Activated effector memory CD4-positive, alpha-beta T cell treated with anti-CD3 and anti-CD28 coated beads, Interleukin-2, amount 50 U/mL, for 16 hours (primary cell): ENCODE data around the gene CREB5.

Experiments used
- DNase-seq: peaks from one replicate; pipeline ENCODE4 v3.0.0-alpha.2; 2020

CREB5 gene

GRCh38 chr7:28435732-28436378 is 23.5 kb downstream of the CREB5 start:
- DNase-seq = no peak

GRCh38 chr7:28440055-28440601 is 27.8 kb downstream of the CREB5 start:
- DNase-seq = no peak

GRCh38 chr7:28442540-28443420 is 30.5 kb downstream of the CREB5 start:
- no peak for DNase-seq

GRCh38 chr7:28446131-28446530 is 33.8 kb downstream of the CREB5 start:
- DNase-seq = no peak

- no peak for DNase-seq
Observed at GRCh38 chr7:28447071-28447470, 34.8 kb downstream of the CREB5 start.

- no peak for DNase-seq
Observed at GRCh38 chr7:28448708-28449107, 36.4 kb downstream of the CREB5 start.

- no peak for DNase-seq
Observed at GRCh38 chr7:28452681-28453080, 40.4 kb downstream of the CREB5 start.

- DNase-seq = no peak
Observed at GRCh38 chr7:28455486-28455885, 43.2 kb downstream of the CREB5 start.

- DNase-seq = no peak
Observed at GRCh38 chr7:28456044-28456443, 43.7 kb downstream of the CREB5 start.

GRCh38 chr7:28458732-28459131 is 46.4 kb downstream of the CREB5 start:
- no peak for DNase-seq

GRCh38 chr7:28459306-28459705 is 47.0 kb downstream of the CREB5 start:
- DNase-seq = no peak

GRCh38 chr7:28465697-28466096 is 53.4 kb downstream of the CREB5 start:
- no peak for DNase-seq

- no peak for DNase-seq
Observed at GRCh38 chr7:28466341-28466740, 54.0 kb downstream of the CREB5 start.

- DNase-seq = no peak
Observed at GRCh38 chr7:28466885-28467284, 54.6 kb downstream of the CREB5 start.

GRCh38 chr7:28469562-28469961 is 57.2 kb downstream of the CREB5 start:
- DNase-seq = no peak

- no peak for DNase-seq
Observed at GRCh38 chr7:28470344-28470743, 58.0 kb downstream of the CREB5 start.

- DNase-seq = no peak
Observed at GRCh38 chr7:28472332-28472731, 60.0 kb downstream of the CREB5 start.

- DNase-seq = no peak
Observed at GRCh38 chr7:28473571-28474281, 61.4 kb downstream of the CREB5 start.

GRCh38 chr7:28474282-28474638 is 61.9 kb downstream of the CREB5 start:
- no peak for DNase-seq

- no peak for DNase-seq
Observed at GRCh38 chr7:28474640-28475039, 62.3 kb downstream of the CREB5 start.

GRCh38 chr7:28477041-28477442 is 64.7 kb downstream of the CREB5 start:
- no peak for DNase-seq

GRCh38 chr7:28478656-28479055 is 66.3 kb downstream of the CREB5 start:
- no peak for DNase-seq

GRCh38 chr7:28479507-28479947 is 67.2 kb downstream of the CREB5 start:
- DNase-seq = no peak
